ENCODE results near the gene IFIT3.

The IFIT3 gene

GRCh38 chr10:89355394-89355931, 27.7 kb downstream of the IFIT3 start:
- TF ChIP-seq, protein P1, sequence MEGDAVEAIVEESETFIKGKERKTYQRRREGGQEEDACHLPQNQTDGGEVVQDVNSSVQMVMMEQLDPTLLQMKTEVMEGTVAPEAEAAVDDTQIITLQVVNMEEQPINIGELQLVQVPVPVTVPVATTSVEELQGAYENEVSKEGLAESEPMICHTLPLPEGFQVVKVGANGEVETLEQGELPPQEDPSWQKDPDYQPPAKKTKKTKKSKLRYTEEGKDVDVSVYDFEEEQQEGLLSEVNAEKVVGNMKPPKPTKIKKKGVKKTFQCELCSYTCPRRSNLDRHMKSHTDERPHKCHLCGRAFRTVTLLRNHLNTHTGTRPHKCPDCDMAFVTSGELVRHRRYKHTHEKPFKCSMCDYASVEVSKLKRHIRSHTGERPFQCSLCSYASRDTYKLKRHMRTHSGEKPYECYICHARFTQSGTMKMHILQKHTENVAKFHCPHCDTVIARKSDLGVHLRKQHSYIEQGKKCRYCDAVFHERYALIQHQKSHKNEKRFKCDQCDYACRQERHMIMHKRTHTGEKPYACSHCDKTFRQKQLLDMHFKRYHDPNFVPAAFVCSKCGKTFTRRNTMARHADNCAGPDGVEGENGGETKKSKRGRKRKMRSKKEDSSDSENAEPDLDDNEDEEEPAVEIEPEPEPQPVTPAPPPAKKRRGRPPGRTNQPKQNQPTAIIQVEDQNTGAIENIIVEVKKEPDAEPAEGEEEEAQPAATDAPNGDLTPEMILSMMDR (IDR thresholded peaks at IDR 0.05; ENCODE audit: poor library complexity, severe bottlenecking), result no peak
- Histone ChIP-seq H3K27me3 (ENCODE audit: insufficient read depth, poor library complexity, severe bottlenecking) (no peaks in the 10 kb centered on the region), H3K36me3 (ENCODE audit: low read depth) (no peaks in the 10 kb centered on the region), H3K27ac (ENCODE audit: poor library complexity, severe bottlenecking) (no peak overlapping the region), H3K4me1 (ENCODE audit: insufficient read depth, poor library complexity, severe bottlenecking) (peaks cover 32% of the 10 kb centered on the region), H3K4me3 (ENCODE audit: severe bottlenecking) (no peak overlapping the region), H3K9me3 (ENCODE audit: severe bottlenecking) (no peaks in the 10 kb centered on the region)
- no peak for DNase-seq (ENCODE audit: low spot score)
- no peak for ATAC-seq (ENCODE audit: low read depth)

DNA sequence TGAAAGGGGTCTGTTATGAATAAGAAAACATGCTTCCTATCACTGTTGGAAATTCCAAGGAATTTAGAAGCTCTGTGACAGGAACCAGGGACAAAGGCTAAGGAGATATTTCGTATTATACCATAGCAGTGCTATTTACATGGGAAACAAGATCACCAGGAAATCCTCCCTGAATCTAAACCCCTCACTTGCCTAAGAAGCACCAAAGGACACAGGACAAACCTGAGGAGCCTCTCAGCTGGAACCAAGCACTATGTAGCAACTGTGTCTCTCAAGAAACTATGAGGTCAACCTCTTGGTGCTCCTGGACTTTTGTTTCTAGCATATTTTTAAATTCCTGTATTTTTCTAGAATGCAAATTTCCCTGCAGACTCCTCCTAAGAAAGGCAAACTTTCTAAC, 29.3 kb downstream of the IFIT3 start:
- TF ChIP-seq, protein P1 (IDR thresholded peaks at IDR 0.05; ENCODE audit: poor library complexity, severe bottlenecking), result no peak
- H3K4me1 ChIP-seq (ENCODE audit: insufficient read depth, poor library complexity, severe bottlenecking), result peaks cover 16% of the 10 kb centered on the region
- no peaks in the 10 kb centered on the region for H3K9me3 ChIP-seq (ENCODE audit: severe bottlenecking)
- ATAC-seq (ENCODE audit: low read depth) (no peak), DNase-seq (ENCODE audit: low spot score) (no peak)
- no peaks in the 10 kb centered on the region for H3K27me3 ChIP-seq (ENCODE audit: insufficient read depth, poor library complexity, severe bottlenecking)
- H3K27ac ChIP-seq (ENCODE audit: poor library complexity, severe bottlenecking), result no peak overlapping the region
- H3K36me3 ChIP-seq (ENCODE audit: low read depth), result no peaks in the 10 kb centered on the region
- no peak overlapping the region for H3K4me3 ChIP-seq (ENCODE audit: severe bottlenecking)

GRCh38 chr10:89357975-89358374, 30.2 kb downstream of the IFIT3 start:
- Histone ChIP-seq H3K27ac (ENCODE audit: poor library complexity, severe bottlenecking) (no peak overlapping the region), H3K27me3 (ENCODE audit: insufficient read depth, poor library complexity, severe bottlenecking) (no peaks in the 10 kb centered on the region), H3K4me1 (ENCODE audit: insufficient read depth, poor library complexity, severe bottlenecking) (peaks cover 7% of the 10 kb centered on the region), H3K4me3 (ENCODE audit: severe bottlenecking) (no peak overlapping the region), H3K9me3 (ENCODE audit: severe bottlenecking) (no peaks in the 10 kb centered on the region), H3K36me3 (ENCODE audit: low read depth) (no peaks in the 10 kb centered on the region)
- TF ChIP-seq, protein P1 (IDR thresholded peaks at IDR 0.05; ENCODE audit: poor library complexity, severe bottlenecking), result no peak
- ATAC-seq (ENCODE audit: low read depth) (no peak), DNase-seq (ENCODE audit: low spot score) (no peak)

- Histone ChIP-seq H3K4me3 (ENCODE audit: severe bottlenecking) (no peak overlapping the region), H3K27me3 (ENCODE audit: insufficient read depth, poor library complexity, severe bottlenecking) (no peaks in the 10 kb centered on the region), H3K4me1 (ENCODE audit: insufficient read depth, poor library complexity, severe bottlenecking) (peaks cover 4% of the 10 kb centered on the region), H3K27ac (ENCODE audit: poor library complexity, severe bottlenecking) (no peak overlapping the region), H3K9me3 (ENCODE audit: severe bottlenecking) (no peaks in the 10 kb centered on the region), H3K36me3 (ENCODE audit: low read depth) (no peaks in the 10 kb centered on the region)
- DNase-seq (ENCODE audit: low spot score) (no peak), ATAC-seq (ENCODE audit: low read depth) (no peak)
- TF ChIP-seq, protein P1 (IDR thresholded peaks at IDR 0.05; ENCODE audit: poor library complexity, severe bottlenecking), result no peak
These were observed 32.4 kb downstream of the IFIT3 start for GRCh38 chr10:89360157-89360556.

DNA sequence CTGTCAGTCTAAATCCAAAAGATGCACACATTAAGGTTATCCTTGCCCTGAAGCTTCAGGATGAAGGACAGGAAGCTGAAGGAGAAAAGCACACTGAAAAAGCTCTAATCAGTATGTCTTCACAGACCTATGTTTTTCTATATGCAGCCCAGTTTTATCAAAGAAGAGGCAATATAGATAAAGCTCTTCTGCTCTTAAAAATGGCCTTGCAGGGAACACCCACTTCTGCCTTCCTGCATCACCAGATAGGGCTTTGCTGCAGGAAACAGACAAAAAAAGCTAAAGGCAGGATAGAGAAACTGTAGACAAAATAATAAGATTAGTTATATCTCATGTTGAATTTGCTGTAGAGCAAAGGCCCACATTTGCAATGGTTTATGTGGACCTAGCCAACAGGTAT, 35.1 kb downstream of the IFIT3 start:
- H3K36me3 ChIP-seq (ENCODE audit: low read depth), result no peaks in the 10 kb centered on the region
- H3K27me3 ChIP-seq (ENCODE audit: insufficient read depth, poor library complexity, severe bottlenecking), result no peaks in the 10 kb centered on the region
- TF ChIP-seq, protein P1 (IDR thresholded peaks at IDR 0.05; ENCODE audit: poor library complexity, severe bottlenecking), result no peak
- no peak overlapping the region for H3K27ac ChIP-seq (ENCODE audit: poor library complexity, severe bottlenecking)
- H3K9me3 ChIP-seq (ENCODE audit: severe bottlenecking), result no peaks in the 10 kb centered on the region
- no peaks in the 10 kb centered on the region for H3K4me1 ChIP-seq (ENCODE audit: insufficient read depth, poor library complexity, severe bottlenecking)
- no peak overlapping the region for H3K4me3 ChIP-seq (ENCODE audit: severe bottlenecking)
- ATAC-seq (ENCODE audit: low read depth) (no peak), DNase-seq (ENCODE audit: low spot score) (no peak)

Measured in RWPE2 (cell line).